Activated naive CD8-positive, alpha-beta T cell (primary cell): ENCODE results near the gene RAPGEF1.
A peak's percentile ranks its signal among the peaks of the same experiment; 100 is the strongest.
"Not testable (repeated sequence)": the region's sequence is repeated elsewhere in the genome, so short reads cannot be mapped to it uniquely, and the experiment has no call there.

ENCODE experiments used
- H3K27ac Mint-ChIP-seq: one replicate; pipeline ENCODE4 v1.8.0; 2021; ENCODE audit warnings: mixed read lengths
- H3K27me3 Mint-ChIP-seq: one replicate; pipeline ENCODE4 v1.8.0; 2021; ENCODE audit warnings: mixed read lengths
- H3K36me3 Mint-ChIP-seq: one replicate; pipeline ENCODE4 v1.8.0; 2021; ENCODE audit warnings: mixed read lengths
- H3K4me1 Mint-ChIP-seq: one replicate; pipeline ENCODE4 v1.8.0; 2021; ENCODE audit warnings: low read depth, mixed read lengths
- H3K4me3 Mint-ChIP-seq: one replicate; pipeline ENCODE4 v1.8.0; 2021; ENCODE audit warnings: mild to moderate bottlenecking, mixed read lengths
- H3K9me3 Mint-ChIP-seq: one replicate; pipeline ENCODE4 v1.8.0; 2021; ENCODE audit warnings: low read depth, mixed read lengths

RAPGEF1 gene

GRCh38 chr9:131658377-131659129 lies 81.3 kb downstream of the RAPGEF1 start:
- H3K27ac Mint-ChIP-seq = peak overlapping the region; percentile 97
- no peaks in the 10 kb centered on the region for H3K9me3 Mint-ChIP-seq
- no peaks in the 10 kb centered on the region for H3K27me3 Mint-ChIP-seq
- peaks cover 87% of the 10 kb centered on the region for H3K4me1 Mint-ChIP-seq
- H3K36me3 Mint-ChIP-seq = peaks cover 10% of the 10 kb centered on the region
- H3K4me3 Mint-ChIP-seq = peak overlapping the region; percentile 83

- H3K27me3 Mint-ChIP-seq = no peaks in the 10 kb centered on the region
- no peaks in the 10 kb centered on the region for H3K9me3 Mint-ChIP-seq
- peak overlapping the region; percentile 97 for H3K27ac Mint-ChIP-seq
- H3K4me3 Mint-ChIP-seq = peak overlapping the region; percentile 83
- peaks cover 8% of the 10 kb centered on the region for H3K36me3 Mint-ChIP-seq
- H3K4me1 Mint-ChIP-seq = peaks cover 85% of the 10 kb centered on the region
Observed at GRCh38 chr9:131657940-131658339, 81.9 kb downstream of the RAPGEF1 start.

- no peaks in the 10 kb centered on the region for H3K9me3 Mint-ChIP-seq
- H3K36me3 Mint-ChIP-seq = peaks cover 6% of the 10 kb centered on the region
- peak overlapping the region; percentile 97 for H3K27ac Mint-ChIP-seq
- H3K4me1 Mint-ChIP-seq = peaks cover 84% of the 10 kb centered on the region
- H3K4me3 Mint-ChIP-seq = peak overlapping the region; percentile 83
- no peaks in the 10 kb centered on the region for H3K27me3 Mint-ChIP-seq
Observed at GRCh38 chr9:131657456-131657855, 82.4 kb downstream of the RAPGEF1 start.

GRCh38 chr9:131657037-131657377 lies 82.9 kb downstream of the RAPGEF1 start:
- Mint-ChIP-seq H3K27ac (peak overlapping the region; percentile 84), H3K9me3 (no peaks in the 10 kb centered on the region), H3K27me3 (no peaks in the 10 kb centered on the region), H3K36me3 (peaks cover 5% of the 10 kb centered on the region), H3K4me3 (peak overlapping the region; percentile 69), H3K4me1 (peaks cover 81% of the 10 kb centered on the region)

GRCh38 chr9:131656356-131657036 lies 83.4 kb downstream of the RAPGEF1 start:
- H3K4me3 Mint-ChIP-seq = peak overlapping the region; percentile 69
- no peaks in the 10 kb centered on the region for H3K9me3 Mint-ChIP-seq
- H3K36me3 Mint-ChIP-seq = peaks cover 4% of the 10 kb centered on the region
- H3K4me1 Mint-ChIP-seq = peaks cover 81% of the 10 kb centered on the region
- H3K27ac Mint-ChIP-seq = peak overlapping the region; percentile 84
- H3K27me3 Mint-ChIP-seq = no peaks in the 10 kb centered on the region

- H3K4me3 Mint-ChIP-seq = not testable (repeated sequence)
- peak overlapping the region; percentile 11 for H3K27ac Mint-ChIP-seq
Observed at GRCh38 chr9:131654369-131654768, 85.5 kb downstream of the RAPGEF1 start.

GRCh38 chr9:131651599-131651998 lies 88.3 kb downstream of the RAPGEF1 start:
- Mint-ChIP-seq H3K27ac (peak overlapping the region; percentile 87), H3K9me3 (no peaks in the 10 kb centered on the region), H3K4me3 (peak overlapping the region; percentile 40), H3K27me3 (no peaks in the 10 kb centered on the region), H3K4me1 (peaks cover 54% of the 10 kb centered on the region), H3K36me3 (peaks cover 10% of the 10 kb centered on the region)

More at GRCh38 chr9:131654369-131654768, 85.5 kb downstream of the RAPGEF1 start:
- H3K4me1 Mint-ChIP-seq = peaks cover 78% of the 10 kb centered on the region
- H3K9me3 Mint-ChIP-seq, H3K27me3 Mint-ChIP-seq: not testable (repeated sequence)
- peaks cover 10% of the 10 kb centered on the region for H3K36me3 Mint-ChIP-seq

- H3K4me3 Mint-ChIP-seq = peak overlapping the region; percentile 40
- H3K27ac Mint-ChIP-seq = peak overlapping the region; percentile 87
- H3K27me3 Mint-ChIP-seq = no peaks in the 10 kb centered on the region
- peaks cover 50% of the 10 kb centered on the region for H3K4me1 Mint-ChIP-seq
- H3K9me3 Mint-ChIP-seq = no peaks in the 10 kb centered on the region
- H3K36me3 Mint-ChIP-seq = peaks cover 8% of the 10 kb centered on the region
Observed at GRCh38 chr9:131651160-131651559, 88.7 kb downstream of the RAPGEF1 start.

GRCh38 chr9:131650254-131650653 lies 89.6 kb downstream of the RAPGEF1 start:
- H3K27ac Mint-ChIP-seq = no peak overlapping the region
- peaks cover 41% of the 10 kb centered on the region for H3K4me1 Mint-ChIP-seq
- H3K9me3 Mint-ChIP-seq = no peaks in the 10 kb centered on the region
- no peaks in the 10 kb centered on the region for H3K27me3 Mint-ChIP-seq
- H3K4me3 Mint-ChIP-seq = no peak overlapping the region
- H3K36me3 Mint-ChIP-seq = peaks cover 6% of the 10 kb centered on the region

- no peaks in the 10 kb centered on the region for H3K9me3 Mint-ChIP-seq
- peaks cover 6% of the 10 kb centered on the region for H3K36me3 Mint-ChIP-seq
- no peak overlapping the region for H3K4me3 Mint-ChIP-seq
- no peaks in the 10 kb centered on the region for H3K27me3 Mint-ChIP-seq
- H3K27ac Mint-ChIP-seq = no peak overlapping the region
- peaks cover 43% of the 10 kb centered on the region for H3K4me1 Mint-ChIP-seq
Observed at GRCh38 chr9:131649646-131650045, 90.2 kb downstream of the RAPGEF1 start.

- peak overlapping the region; percentile 59 for H3K27ac Mint-ChIP-seq
- peaks cover 3% of the 10 kb centered on the region for H3K36me3 Mint-ChIP-seq
- H3K4me1 Mint-ChIP-seq = peaks cover 29% of the 10 kb centered on the region
- no peaks in the 10 kb centered on the region for H3K27me3 Mint-ChIP-seq
- H3K9me3 Mint-ChIP-seq = no peaks in the 10 kb centered on the region
- H3K4me3 Mint-ChIP-seq = no peak overlapping the region
Observed at GRCh38 chr9:131645078-131645776, 94.6 kb downstream of the RAPGEF1 start.

GRCh38 chr9:131642496-131643083 lies 97.3 kb downstream of the RAPGEF1 start:
- no peaks in the 10 kb centered on the region for H3K9me3 Mint-ChIP-seq
- H3K36me3 Mint-ChIP-seq = no peaks in the 10 kb centered on the region
- H3K27me3 Mint-ChIP-seq = no peaks in the 10 kb centered on the region
- H3K4me3 Mint-ChIP-seq = peak overlapping the region; percentile 38
- peaks cover 26% of the 10 kb centered on the region for H3K4me1 Mint-ChIP-seq
- peak overlapping the region; percentile 87 for H3K27ac Mint-ChIP-seq

GRCh38 chr9:131641618-131642495 lies 98.0 kb downstream of the RAPGEF1 start:
- Mint-ChIP-seq H3K4me1 (peaks cover 23% of the 10 kb centered on the region), H3K27me3 (no peaks in the 10 kb centered on the region), H3K36me3 (no peaks in the 10 kb centered on the region), H3K9me3 (no peaks in the 10 kb centered on the region), H3K27ac (peak overlapping the region; percentile 46), H3K4me3 (no peak overlapping the region)
